Smooth muscle cell of the brain vasculature (primary cell): Measurements from ENCODE around the gene ZRSR2.
"Not testable (repeated sequence)": the region's sequence is repeated elsewhere in the genome, so short reads cannot be mapped to it uniquely, and the experiment has no call there.

Experiments
- DNase-seq: peaks from one replicate; pipeline ENCODE4 v3.0.0-alpha.2; 2012; ENCODE audit warnings: low read depth, low spot score

The ZRSR2 gene

DNA sequence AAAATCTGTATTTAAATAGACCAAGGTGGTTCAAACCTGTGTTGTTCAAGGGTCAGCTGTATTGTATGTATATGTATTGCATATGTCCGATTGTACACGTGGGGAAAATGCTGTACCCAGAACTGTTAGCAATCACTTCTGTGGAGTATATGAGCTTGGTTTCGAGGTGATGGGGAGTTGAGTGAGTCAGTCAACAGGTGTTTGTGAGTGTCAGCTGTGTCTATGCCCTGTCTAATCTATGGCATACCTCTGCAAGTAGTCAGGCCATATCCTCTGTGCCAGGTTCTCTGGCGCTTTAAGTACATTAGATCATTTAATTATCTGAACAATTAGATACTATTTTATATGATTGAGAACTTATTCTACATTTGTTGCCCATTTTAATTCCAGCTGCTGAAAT, 7.4 kb downstream of the ZRSR2 start:
- DNase-seq, result no peak

DNA sequence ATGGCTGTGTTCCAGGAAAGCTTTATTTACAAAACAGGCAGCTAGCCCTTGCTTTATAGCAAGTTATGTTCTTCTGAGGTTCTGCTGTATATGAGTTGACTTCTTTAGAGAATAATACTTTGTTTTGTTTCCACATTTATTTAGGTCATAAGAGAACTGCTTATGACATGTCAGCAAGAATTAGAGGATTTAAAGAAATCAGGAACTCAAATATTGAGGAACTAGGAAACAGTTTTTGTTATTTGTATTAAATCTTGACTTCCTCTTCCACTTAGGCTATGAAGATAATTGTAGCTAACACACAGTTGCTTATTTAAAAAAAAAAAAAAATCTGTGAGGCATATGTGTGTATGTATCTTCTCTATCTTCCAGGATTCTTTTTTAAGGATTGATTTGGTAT, 14.3 kb downstream of the ZRSR2 start:
- no peak for DNase-seq

DNA sequence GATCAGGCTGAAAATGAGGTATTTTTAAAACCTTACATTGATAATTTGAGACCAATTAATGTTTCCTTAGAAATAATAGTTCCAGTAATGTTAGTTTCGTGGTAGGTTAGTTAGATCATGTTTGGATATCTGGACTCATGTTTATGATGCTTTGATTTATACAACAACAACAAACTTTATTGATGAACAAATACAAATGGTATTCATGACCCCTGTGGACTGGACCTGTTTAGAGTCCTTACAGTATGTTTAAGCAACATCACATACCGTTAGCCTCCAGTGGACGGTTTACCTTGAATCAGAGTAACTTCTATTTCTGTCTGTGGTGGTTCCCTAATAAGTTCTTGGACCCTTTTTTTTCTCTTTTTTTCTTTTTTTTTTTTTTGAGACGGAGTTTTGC, 18.0 kb downstream of the ZRSR2 start:
- no peak for DNase-seq

DNA sequence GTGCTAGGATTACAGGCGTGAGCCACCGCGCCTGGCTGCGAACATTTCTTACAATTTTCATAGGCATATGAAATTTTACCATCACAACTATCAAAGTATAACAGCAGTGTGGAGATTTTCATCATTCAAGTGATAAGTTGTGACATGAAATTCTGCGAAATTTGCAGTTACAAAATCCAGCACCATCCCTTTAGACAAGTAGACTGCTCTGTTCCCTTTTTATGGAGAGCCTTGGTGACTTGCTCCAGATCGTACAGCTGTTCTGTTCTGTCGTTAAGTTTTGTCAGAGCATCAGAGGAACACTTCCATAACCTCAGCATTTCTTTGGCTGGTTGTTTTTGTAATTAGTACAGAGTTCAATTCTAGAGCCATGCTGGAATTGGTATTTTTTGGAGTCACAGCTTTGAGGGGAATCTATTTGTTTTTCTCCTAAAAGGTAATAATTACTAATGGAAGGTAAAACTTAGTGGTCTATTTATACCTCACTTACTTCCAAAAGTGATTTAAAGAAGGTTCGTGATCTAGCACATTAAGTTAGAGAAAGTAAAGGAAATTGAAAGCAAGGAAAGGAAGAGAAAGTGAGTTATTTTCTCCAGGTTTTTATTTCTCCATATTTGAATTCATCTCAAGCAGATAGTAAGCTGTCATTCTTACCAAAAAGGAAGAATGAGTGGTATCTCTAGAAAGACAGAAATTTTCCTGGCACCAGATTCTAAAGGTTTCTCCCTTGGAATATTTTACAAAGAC, 22.1 kb downstream of the ZRSR2 start:
- DNase-seq, result no peak

DNA sequence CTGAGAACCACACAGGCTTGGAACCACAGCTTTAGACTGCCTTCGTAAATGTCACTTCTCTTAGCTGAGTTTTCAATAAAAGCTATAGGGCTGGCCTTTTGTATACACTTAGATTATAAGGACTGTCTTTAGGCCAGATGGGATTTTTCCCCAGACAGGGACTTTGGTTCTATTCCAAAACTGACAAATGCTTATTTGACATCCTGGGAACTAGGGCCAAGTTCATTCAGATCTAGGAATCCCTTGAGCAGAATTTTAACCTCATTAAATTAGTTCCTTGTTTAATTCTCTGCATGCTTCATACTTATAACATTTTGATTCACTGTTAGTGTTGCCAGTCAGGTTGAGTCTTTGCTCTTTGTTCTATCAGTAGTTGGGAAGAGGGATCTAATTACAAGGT, 23.1 kb downstream of the ZRSR2 start:
- DNase-seq, result no peak

DNA sequence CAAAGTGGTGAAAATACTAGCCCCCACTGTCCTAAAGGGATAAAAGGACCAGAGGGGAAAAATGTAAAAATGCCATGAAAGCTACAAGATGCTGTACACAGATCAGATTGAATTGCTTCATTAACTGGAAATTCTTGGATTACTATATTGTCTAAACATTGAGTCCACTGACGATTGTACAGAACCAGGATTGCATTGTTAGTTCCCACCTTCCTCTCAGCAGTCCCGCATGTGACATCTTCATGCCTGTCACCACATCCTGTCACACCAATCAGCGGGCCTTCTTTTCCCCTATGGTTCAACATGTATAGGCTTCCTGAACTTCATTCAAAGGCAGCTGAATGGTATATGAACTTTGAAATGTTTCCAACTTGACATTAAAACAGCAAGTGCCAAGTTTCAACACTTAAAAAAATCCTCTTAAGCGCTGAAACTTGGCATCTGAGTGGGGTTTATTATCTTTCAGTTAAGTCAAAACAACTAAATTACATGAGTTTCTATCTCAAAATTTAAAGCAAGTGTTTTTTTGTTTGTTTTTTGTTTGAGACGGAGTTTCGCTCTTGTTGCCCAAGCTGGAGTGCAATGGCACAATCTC, 24.6 kb downstream of the ZRSR2 start:
- DNase-seq, result no peak

DNA sequence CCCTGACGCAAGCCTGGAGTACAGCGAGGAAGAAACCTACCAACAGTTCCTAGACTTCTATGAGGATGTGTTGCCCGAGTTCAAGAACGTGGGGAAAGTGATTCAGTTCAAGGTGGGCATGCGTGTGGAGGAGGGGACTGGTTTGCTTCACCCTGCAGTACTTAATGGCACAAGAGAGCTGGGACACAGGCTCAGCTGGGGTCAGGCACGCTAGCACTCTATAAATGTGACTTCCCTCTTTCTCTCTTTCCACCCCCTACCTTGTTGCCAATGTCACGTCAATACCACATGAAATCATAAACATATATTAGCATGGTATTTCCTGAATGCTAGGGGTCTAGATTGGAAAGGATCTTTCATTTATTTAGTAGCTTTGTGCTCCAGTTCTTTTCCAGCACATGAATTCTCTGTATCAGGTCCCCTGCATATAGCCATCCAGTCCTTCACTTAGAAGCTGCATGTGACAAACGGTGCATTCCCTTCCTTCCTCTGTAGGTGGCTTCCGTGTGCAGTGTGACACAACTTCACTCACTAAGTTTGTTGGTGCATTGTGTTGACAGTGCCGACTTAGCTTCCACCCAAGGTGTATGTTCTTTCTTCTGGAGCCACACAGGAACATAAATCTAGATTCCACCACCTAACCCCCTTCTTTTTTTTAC, 25.6 kb downstream of the ZRSR2 start:
- no peak for DNase-seq

DNA sequence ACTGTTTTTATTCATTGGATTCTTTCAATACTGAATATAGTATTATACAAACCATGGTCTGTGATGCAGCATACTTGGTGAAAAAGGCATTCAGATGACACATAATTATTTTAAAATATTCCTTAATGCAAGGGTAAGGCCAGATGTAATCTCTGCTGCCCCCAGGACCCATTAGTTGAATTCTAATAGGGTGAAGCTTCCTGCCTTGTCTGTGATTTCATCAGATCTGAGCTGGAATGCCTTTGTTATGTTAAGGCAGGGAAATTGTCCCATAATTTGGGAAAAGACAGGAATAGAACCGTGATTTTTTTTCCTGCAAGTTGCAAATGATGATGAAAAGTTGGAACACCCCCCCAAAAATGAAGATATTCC, 26.1 kb downstream of the ZRSR2 start:
- DNase-seq, result no peak

DNA sequence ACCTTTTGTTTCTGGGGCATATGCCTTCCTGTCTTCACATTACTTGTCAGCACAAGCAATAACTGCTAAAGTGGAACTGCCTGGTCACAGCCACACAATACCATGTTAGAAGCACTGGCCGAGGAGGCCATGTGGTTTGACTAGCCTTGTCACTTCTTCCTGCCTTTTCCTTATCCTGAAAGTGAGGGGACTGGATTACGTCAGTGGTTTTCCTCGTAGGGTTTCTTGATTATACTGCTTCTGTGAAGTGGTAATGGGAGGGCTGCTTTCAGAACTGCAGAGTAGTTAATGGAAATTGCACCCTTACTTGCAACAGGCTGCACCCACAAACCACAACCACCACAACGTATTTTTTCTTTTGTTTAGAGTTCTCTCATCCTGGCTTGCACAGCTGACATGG, 26.6 kb downstream of the ZRSR2 start:
- DNase-seq, result no peak

DNA sequence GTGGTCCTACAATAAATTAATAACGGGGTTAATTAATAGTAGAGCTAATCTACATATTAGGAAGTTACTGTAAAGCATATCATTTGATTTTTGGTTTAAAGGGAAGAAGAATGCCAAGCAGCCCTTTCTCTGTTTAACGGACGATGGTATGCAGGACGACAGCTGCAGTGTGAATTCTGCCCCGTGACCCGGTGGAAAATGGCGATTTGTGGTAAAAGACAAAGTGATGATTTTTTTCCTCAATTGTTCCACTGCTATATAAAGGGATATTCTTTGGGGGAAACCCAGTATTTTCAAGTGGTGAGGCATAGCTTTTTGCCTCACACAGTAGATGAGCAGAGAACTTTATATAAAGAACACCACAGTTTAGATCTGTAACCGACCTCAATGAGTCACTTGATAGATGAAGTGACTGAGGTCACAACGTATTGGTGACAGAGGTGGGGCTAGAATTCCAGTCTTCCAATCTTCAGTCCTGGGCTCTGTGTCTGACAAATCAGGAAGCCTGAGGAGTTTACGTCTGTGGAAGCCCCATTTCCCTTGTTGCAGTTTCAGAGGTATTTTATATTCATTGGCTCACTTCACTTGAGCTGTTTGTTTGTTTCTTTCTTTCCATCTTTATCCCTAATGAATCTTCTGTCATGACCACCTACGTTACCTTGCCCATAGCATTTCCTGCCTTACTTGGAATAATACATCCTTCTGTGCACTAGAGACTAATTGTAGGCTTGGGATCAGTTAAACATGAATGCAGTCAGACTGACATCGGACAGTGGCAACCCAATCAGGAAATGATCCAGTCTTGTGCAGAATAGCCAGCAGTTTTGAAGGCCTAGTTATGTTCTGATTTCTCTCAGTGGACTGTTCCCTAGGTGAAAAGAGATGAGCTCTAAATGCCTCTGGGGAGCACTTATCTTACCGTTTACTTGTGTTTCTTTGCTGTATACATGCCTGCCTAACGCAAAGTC, 30.1 kb downstream of the ZRSR2 start:
- no peak for DNase-seq

DNA sequence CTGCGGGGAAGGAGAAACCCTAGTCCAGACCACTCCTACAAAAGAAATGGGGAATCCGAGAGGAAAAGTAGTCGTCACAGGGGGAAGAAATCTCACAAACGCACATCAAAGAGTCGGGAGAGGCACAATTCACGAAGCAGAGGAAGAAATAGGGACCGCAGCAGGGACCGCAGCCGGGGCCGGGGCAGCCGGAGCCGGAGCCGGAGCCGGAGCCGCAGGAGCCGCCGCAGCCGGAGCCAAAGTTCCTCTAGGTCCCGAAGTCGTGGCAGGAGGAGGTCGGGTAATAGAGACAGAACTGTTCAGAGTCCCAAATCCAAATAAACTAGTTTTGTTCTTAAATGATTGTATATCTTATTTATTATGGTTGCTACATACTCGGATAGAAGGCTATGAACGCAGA, 32.6 kb downstream of the ZRSR2 start:
- no peak for DNase-seq

DNA sequence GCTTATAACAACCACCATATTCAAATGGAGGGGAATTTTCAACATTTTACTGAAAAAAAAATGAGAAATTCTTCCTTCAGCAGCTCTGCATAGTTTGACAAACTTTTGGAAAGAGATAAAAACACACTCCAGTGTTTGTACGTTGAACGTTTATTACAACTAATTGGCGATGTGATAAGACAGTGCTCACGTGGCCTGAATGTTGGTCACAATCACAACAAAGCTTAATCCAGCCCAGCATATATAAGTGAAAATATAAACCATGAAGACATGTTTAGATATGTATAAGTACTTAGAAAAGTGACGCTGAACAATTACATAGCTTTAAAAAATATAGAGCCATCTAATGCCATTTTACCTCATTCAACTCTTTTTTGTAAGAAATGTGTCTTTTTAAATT, 35.7 kb downstream of the ZRSR2 start:
- DNase-seq, result no peak

DNA sequence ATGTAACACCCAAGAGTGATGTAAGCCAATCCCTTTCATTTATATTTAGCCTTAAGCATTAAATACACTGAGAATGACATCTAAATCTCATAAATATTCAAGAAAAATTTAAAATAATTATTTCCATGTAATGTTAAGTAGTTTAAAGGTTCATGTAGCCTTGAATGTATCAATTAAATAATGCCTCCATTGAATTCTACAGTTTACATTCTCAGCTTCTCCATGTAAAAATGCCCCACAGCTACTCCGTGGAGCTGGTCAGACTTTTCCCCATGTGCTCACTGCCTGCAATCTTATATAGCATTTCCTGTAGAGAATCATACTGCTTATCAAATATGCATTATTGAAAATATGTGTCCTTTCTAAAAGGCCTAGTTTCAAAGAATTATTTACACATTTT, 38.9 kb downstream of the ZRSR2 start:
- no peak for DNase-seq

DNA sequence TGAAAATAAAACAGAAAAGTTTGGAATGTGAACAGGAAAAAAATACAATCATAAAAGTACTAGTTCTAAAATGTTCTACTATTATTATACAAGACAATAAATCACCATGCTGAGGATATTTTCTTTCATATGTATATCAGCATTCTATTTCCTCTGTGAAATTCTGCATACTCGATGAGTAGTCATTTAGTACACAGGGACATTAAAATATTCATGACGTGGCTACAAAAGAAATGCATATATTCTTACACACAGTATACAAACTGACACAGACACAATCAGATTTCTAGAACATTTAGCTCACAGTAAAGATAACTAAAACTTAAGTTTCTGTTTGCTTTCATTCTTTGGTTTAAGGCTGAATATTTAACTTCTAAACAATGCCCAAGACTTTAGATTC, 41.1 kb downstream of the ZRSR2 start:
- DNase-seq, result not testable (repeated sequence)

DNA sequence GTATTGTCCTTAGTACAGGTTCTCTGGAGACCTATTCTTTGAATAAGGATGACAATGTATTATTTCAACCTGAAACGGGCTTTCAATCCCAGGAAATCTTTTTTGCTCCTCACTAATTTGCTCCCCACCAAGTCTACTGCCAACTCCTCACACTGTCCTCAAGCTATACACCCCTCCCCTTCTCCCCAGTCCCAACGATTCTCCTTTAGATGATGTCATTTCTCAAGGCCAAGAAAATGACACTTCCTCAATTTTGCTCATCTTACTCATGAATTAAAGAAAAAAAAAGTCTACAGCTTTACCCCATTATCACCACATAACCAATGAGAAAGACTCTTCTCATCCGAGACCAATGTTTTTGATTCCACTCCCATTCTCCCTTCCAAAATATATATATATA, 43.8 kb downstream of the ZRSR2 start:
- no peak for DNase-seq

DNA sequence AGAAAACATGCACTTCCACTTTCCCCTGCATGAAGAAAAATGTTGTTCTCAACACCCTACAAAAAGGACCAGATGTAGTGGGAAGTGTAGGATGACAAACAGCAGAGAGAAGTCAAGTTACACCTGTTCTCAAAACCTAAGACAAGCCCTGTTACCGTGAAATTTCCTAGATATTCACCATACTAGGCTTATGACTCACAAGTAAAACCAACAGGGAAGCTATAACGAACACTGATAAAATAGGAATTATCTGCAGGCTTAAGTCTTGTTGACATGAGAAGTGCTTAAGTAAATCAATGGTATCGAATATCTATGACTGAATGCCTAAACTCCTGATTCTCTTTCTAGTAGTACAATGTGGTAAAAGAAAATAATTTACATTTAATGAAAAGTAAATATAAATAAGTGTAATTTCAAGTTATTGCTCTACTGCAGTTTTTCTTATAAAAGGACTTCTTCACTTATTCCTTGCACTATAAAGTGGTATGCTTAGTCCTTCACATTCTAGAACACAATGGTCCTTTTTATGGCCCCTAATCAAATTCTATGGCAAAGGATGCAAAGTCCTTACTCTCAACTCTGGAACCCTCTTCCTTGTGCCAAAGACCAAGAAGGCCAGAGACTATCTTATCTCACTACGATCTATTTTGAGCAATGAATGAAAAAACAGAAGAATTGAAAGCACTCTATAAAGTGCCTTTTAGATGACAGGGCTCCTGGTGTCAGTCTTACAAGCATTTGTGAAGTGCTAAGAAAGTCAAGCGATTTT, 44.7 kb downstream of the ZRSR2 start:
- DNase-seq, result no peak

DNA sequence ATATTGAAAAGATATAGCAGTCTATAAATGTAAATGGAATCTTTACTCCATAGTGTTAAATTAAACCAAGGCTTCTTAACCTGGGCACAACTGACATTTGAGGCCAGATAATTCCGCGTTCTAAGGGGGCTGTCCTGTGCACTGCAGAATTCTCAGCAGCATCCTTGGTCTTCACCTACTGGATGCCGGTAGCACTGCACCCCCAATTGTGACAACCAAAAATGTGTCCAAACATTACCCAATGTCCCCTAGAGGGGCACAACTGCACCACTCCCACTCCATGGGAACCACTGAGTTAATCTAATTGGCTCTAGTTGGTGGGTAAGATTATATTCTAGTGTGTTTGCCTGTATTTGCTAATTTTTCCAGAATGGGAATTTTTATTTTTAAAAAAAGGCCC, 47.7 kb downstream of the ZRSR2 start:
- no peak for DNase-seq

DNA sequence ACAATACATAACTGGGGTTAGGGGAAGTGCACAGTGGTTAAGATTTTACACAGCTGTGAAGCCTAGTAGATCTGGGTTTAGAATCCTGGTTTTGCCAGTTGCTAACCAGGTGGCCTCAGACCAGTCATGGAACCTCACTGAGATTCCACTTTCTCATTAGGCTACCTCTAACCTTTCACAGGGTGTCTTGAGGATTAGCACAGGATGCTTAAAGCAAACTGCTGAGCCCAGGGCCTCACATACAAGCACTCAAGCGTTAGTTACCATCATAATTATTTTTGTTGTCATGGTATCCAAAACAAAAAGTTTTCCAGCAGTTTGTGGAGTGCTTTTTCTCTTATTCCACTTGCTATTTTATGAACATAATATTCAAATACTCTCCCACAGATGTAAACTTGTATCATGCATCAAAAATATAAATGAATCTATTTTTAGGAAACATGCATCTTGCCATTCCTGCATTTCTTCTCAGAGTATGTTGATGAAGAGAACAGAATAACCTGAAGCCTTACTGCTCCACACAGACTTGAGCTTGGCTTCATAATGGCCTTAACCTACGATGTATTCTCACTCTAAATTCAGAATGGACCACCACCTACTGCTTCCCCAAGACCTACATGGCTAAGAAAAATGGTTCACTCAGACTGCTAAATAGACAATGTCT, 51.7 kb downstream of the ZRSR2 start:
- no peak for DNase-seq

DNA sequence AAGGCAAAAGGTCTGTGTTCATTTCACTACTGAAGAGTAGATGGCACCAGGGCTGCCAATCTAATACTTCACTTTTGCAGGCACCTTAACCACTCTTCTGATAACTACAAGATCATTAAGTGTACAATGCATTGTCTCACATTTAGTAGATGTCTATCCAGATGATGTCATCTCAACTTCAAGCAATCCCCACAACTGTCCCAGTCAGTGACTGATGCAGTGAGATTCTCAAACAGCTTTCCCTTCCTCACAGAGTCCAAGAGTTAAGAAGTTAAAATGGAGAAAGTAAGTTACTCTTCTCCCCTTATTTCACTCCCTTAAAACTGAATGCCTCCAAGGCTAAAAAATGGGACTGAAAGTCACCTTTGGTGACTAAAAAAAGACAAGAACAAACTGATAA, 53.7 kb downstream of the ZRSR2 start:
- no peak for DNase-seq

DNA sequence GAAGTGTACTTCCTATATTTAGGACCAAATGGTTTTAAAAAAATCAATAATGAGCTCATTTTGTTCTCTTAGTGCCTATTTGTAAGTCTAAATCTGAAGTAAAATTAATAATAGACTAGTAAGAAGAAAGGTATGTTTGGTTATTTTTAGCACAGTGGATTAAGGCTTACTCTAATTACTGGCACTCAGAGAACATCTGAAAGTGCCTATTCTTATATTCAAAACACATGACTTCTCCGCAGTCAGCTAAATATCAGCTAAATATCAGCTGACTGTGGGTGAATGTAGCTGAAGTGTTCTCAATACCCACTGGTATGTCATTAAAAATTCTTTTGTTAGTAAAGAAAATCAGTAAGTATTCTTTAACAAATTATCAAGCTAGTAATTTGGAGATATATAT, 58.3 kb downstream of the ZRSR2 start:
- no peak for DNase-seq

DNA sequence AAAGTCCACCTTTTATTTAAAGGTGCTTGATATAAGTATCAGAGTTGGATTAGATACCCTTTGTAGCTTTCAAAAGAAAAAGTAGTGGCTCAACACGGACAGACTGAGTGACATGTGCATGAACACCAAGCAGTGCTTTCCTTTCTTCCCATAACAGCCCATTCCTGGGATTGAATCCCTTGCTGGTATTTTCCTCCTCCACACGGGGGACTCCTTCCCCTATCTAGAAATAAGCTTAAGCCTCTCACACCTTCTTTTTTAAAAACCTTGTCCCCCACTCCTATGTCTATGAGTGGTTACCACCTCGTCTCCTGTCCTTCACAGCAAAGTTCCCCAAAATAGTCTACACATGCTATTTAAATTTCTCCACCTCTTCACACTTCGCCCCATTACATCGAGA, 59.3 kb downstream of the ZRSR2 start:
- DNase-seq, result no peak
